ENCODE measurements around the gene BRPF3. TPM values are rescaled to one million over a fixed set of nuclear protein-coding genes. Genes with fewer than 3 reads are reported as not detected.

BRPF3 gene
- total RNA-seq, 1 experiment from 2014 or later: 43.4 TPM

DNA sequence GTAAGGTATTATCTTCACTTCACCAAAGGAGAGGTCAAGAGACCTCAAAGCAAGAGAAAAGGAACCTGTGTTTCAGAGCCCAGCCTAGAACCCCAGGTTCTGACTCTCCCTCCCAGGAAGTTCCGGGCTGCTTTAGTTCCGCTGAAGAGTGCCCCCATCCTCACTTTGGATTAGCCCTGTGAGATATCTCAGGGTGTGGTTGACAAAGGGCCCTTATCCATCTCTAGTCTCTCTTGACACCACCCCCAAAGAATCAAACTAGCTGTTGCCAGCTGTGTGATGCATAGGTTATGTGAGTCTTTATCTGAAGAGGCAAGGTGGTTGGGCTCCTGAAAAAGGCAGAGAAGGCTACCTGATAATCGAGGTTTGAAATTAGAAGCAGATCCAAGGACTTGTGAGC lies 20.6 kb downstream of the BRPF3 start:
- peaks cover 18 to 86% (median 73%) of the 10 kb centered on the region in 3 experiments; a peak in 6 of 7 replicates for H3K36me3 Mint-ChIP-seq (ENCODE audit: insufficient read depth in 1 of 3, low read depth in 3 of 3)
- DNase-seq: no peak

More for the DNA sequence above, 20.6 kb downstream of the BRPF3 start:
- no CpG with 5 or more reads among the region's 3 CpGs for WGBS (ENCODE audit: extremely low coverage, insufficient read length, low lambda C conversion rate)
- no peak overlapping the region for H3K4me3 Mint-ChIP-seq
- no peaks in the 10 kb centered on the region; the same call in 1 of the 2 replicates for H3K27me3 Mint-ChIP-seq (ENCODE audit: low read depth)
- no peak overlapping the region for H3K27ac ChIP-seq (ENCODE audit: insufficient read length, low read depth, low read length)
- H3K27me3 ChIP-seq (ENCODE audit: insufficient read depth, low read length): no peaks in the 10 kb centered on the region
- H3K9ac ChIP-seq (ENCODE audit: extremely low read depth, insufficient read length, low read length): no peak overlapping the region
- TF ChIP-seq, protein P1, sequence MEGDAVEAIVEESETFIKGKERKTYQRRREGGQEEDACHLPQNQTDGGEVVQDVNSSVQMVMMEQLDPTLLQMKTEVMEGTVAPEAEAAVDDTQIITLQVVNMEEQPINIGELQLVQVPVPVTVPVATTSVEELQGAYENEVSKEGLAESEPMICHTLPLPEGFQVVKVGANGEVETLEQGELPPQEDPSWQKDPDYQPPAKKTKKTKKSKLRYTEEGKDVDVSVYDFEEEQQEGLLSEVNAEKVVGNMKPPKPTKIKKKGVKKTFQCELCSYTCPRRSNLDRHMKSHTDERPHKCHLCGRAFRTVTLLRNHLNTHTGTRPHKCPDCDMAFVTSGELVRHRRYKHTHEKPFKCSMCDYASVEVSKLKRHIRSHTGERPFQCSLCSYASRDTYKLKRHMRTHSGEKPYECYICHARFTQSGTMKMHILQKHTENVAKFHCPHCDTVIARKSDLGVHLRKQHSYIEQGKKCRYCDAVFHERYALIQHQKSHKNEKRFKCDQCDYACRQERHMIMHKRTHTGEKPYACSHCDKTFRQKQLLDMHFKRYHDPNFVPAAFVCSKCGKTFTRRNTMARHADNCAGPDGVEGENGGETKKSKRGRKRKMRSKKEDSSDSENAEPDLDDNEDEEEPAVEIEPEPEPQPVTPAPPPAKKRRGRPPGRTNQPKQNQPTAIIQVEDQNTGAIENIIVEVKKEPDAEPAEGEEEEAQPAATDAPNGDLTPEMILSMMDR (conservative IDR thresholded peaks at IDR 0.05): no peak
- H2AK5ac ChIP-seq (ENCODE audit: insufficient read length, low read length): no peak overlapping the region
- H3K79me2 ChIP-seq (ENCODE audit: insufficient read depth, low read length): no peaks in the 10 kb centered on the region
- H3K18ac ChIP-seq (ENCODE audit: insufficient read length, low read depth, low read length): no peak overlapping the region
- no peak overlapping the region for H3K4me2 ChIP-seq (ENCODE audit: insufficient read depth, insufficient read length, low read length)
- no peaks in the 10 kb centered on the region for H3K4me1 Mint-ChIP-seq
- no peak overlapping the region for H2BK15ac ChIP-seq (ENCODE audit: low read depth, low read length)
- H3K23me2 ChIP-seq (ENCODE audit: insufficient read length, low read depth, low read length, poor library complexity, severe bottlenecking): no peaks in the 10 kb centered on the region
- no peak overlapping the region for H3K4ac ChIP-seq (ENCODE audit: low read depth, low read length)
- H2BK5ac ChIP-seq (ENCODE audit: insufficient read length, low read length): no peak overlapping the region
- no peak overlapping the region for H2AFZ ChIP-seq (ENCODE audit: low read length)
- no peak overlapping the region for H3T11ph ChIP-seq (ENCODE audit: low read length)
- H3K27ac Mint-ChIP-seq: no peak overlapping the region; a peak in 1 of 7 replicates
- no peaks in the 10 kb centered on the region for H3K79me1 ChIP-seq (ENCODE audit: insufficient read depth, low read depth, low read length, poor library complexity, severe bottlenecking)
- no peak overlapping the region for H4K8ac ChIP-seq (replicated peaks; ENCODE audit: insufficient read length, low read depth, low read length)
- H3K56ac ChIP-seq (ENCODE audit: insufficient read length, low read depth, low read length): no peak overlapping the region
- no peak overlapping the region for H4K5ac ChIP-seq (ENCODE audit: insufficient read length, low read depth, low read length)
- no peak overlapping the region for H2BK20ac ChIP-seq (ENCODE audit: low read depth, low read length, poor library complexity, severe bottlenecking)
- H3K14ac ChIP-seq (ENCODE audit: insufficient read depth, low read length): no peak overlapping the region
- H2BK120ac ChIP-seq (ENCODE audit: low read depth, low read length, poor library complexity, severe bottlenecking): no peak overlapping the region
- H2BK12ac ChIP-seq (ENCODE audit: insufficient read length, low read depth, low read length): no peak overlapping the region
- no peak overlapping the region for H3K23ac ChIP-seq (ENCODE audit: insufficient read length, low read depth, low read length)
- H4K91ac ChIP-seq (ENCODE audit: insufficient read length, low read depth, low read length): no peak overlapping the region
- H3K4me1 ChIP-seq (ENCODE audit: insufficient read depth, low read length): no peaks in the 10 kb centered on the region
- no peaks in the 10 kb centered on the region for H3K9me3 Mint-ChIP-seq
- no peaks in the 10 kb centered on the region for H4K20me1 ChIP-seq (ENCODE audit: control insufficient read depth, insufficient read depth, insufficient read length)
- no peaks in the 10 kb centered on the region for H3K9me3 ChIP-seq (ENCODE audit: control insufficient read depth, low read depth, low read length)

Data from H9 (cell line).